Lung (tissue), 12 donors: ENCODE data around the gene LILRA2. TPM values are rescaled to one million over a fixed set of nuclear protein-coding genes. Genes with fewer than 3 reads are reported as not detected.

Experiments
- ATAC-seq: fragments of 200-7000 bp; cut with Tn5 transposase; one replicate; pipeline ENCODE4 v1.9.1; 2020; ENCODE audit warnings: moderate number of reproducible peaks; ENCODE audit not compliant: insufficient read depth, low FRiP score
- DNase-seq, 3 donors: peaks; one replicate each; pipeline ENCODE4 v3.0.0-alpha.2; 2013 to 2017
- H3K27ac ChIP-seq, 2 donors: one replicate each; pipeline ENCODE4 v1.5.1; 2013; ENCODE audit warnings: mild to moderate bottlenecking in 2 of 2, moderate library complexity in 2 of 2, control low read depth in 1 of 2, inconsistent platforms in 1 of 2, low read depth in 1 of 2, low read length in 1 of 2
- H3K27me3 ChIP-seq, 3 donors: one replicate each; pipeline ENCODE4 v1.5.1; 2013; ENCODE audit warnings: low read length in 2 of 3; ENCODE audit not compliant: control insufficient read depth in 3 of 3, insufficient read depth in 3 of 3
- H3K36me3 ChIP-seq, 4 donors: one replicate each; pipeline ENCODE4 v1.5.1; 2013; ENCODE audit warnings: low read length in 4 of 4, mild to moderate bottlenecking in 1 of 4, moderate library complexity in 1 of 4; ENCODE audit not compliant: control insufficient read depth in 4 of 4, insufficient read depth in 4 of 4
- H3K4me1 ChIP-seq, 5 donors: one replicate each; pipeline ENCODE4 v1.5.1; 2013; ENCODE audit warnings: low read length in 5 of 5, mild to moderate bottlenecking in 2 of 5, moderate library complexity in 1 of 5; ENCODE audit not compliant: control insufficient read depth in 5 of 5, insufficient read depth in 5 of 5
- H3K4me3 ChIP-seq: one replicate; pipeline ENCODE4 v1.5.1; 2013; ENCODE audit warnings: mild to moderate bottlenecking, control low read depth, moderate library complexity
- H3K9ac ChIP-seq, 2 donors: one replicate each; pipeline ENCODE4 v1.5.1; 2013; ENCODE audit warnings: low read length in 2 of 2, control low read depth in 1 of 2; ENCODE audit not compliant: insufficient read depth in 1 of 2
- H3K9me3 ChIP-seq, 4 donors: one replicate each; pipeline ENCODE4 v1.5.1; 2013; ENCODE audit warnings: low read length in 3 of 4, mild to moderate bottlenecking in 1 of 4, moderate library complexity in 1 of 4; ENCODE audit not compliant: control insufficient read depth in 4 of 4, insufficient read depth in 3 of 4
- WGBS, 2 donors: extraction: QIAGEN DNeasy Blood & Tissue Kit; methylation state at CpG; one replicate each; pipeline ENCODE4 v1.1.7; 2013; 5-methylcytosine and 5-hydroxymethylcytosine counted together
- polyA plus RNA-seq, 2 donors: library from polyadenylated mRNA; stranded (reverse); fragments of 200-250 nt; gene quantifications; one replicate each; pipeline ENCODE4 v1.2.1, GENCODE V29; 2013
- total RNA-seq, 2 donors: library from RNA; depleted of rRNA in 1 of 2; stranded (reverse); fragments of >200 nt in 1 of 2; gene quantifications; one replicate each; pipeline ENCODE4 v1.2.1, GENCODE V29; 2014 to 2021
- TF ChIP-seq, protein P1 (sequence below): IDR thresholded peaks from 2 replicates; pipeline ENCODE4 v1.5.1; 2012; ENCODE audit warnings: mild to moderate bottlenecking; ENCODE audit errors: control extremely low read depth, extremely low read depth
- donor health status: control.
- donor health status: control.
- donor health status: Bipolar disorder and iron deficiency.
- donor health status: healthy.
- donor health status: DM: yes; HTN: yes; CAD: no.

Gene LILRA2
- total and polyA plus RNA-seq, 4 donors, result 1.2 to 51.6 (median 9.0) TPM

DNA sequence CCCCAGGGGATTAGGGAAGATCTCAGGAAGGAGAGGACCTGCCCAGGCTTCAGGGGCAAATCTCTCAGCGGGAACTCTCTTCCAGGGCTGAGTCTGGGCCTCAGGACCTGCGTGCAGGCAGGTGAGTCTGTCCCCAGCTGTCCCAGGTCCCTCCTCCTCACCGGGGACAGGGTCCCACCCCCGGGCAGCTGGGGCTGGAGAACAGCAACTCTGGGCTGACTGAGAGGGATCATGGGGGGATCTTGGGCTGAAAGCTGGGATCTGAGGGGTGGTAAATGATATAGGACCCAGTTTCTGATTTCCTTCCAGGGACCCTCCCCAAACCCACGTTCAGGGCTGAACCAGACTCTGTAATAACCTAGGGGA lies 34.2 kb downstream of the LILRA2 start:
- Histone ChIP-seq H3K4me3 (no peak overlapping the region), H3K9ac (no peak overlapping the region), H3K36me3 (no peaks in the 10 kb centered on the region), H3K27me3 (no peaks in the 10 kb centered on the region), H3K9me3 (peaks cover 0 to 9% (median 3%) of the 10 kb centered on the region in 4 donors), H3K27ac (no peak overlapping the region), H3K4me1 (no peaks in the 10 kb centered on the region)
- ATAC-seq (no peak), DNase-seq (no peak)
- TF ChIP-seq, protein P1, sequence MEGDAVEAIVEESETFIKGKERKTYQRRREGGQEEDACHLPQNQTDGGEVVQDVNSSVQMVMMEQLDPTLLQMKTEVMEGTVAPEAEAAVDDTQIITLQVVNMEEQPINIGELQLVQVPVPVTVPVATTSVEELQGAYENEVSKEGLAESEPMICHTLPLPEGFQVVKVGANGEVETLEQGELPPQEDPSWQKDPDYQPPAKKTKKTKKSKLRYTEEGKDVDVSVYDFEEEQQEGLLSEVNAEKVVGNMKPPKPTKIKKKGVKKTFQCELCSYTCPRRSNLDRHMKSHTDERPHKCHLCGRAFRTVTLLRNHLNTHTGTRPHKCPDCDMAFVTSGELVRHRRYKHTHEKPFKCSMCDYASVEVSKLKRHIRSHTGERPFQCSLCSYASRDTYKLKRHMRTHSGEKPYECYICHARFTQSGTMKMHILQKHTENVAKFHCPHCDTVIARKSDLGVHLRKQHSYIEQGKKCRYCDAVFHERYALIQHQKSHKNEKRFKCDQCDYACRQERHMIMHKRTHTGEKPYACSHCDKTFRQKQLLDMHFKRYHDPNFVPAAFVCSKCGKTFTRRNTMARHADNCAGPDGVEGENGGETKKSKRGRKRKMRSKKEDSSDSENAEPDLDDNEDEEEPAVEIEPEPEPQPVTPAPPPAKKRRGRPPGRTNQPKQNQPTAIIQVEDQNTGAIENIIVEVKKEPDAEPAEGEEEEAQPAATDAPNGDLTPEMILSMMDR, result no peak
- WGBS, 2 donors, result 75 to 78% methylated on average over 5 of the region's 5 CpGs

DNA sequence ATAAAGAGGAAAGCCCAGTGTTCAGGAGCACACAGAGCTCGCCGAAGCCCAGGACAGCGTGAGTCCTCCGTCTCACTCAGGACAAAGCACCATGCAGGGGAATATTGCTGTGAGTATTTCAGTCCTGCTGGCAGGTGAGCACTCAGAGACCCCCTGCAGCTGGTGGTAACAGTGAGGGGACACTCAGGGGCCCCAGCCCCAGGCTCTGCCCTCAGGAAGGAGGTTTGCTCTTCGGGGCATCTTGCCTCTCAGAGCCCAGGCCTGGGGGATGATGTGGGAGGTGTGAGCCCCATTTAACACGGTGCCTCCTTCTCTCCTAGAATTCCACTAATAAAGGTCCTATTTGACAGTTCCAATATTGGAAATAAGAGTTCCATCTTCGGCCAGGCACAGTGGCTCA lies 34.6 kb downstream of the LILRA2 start:
- H3K9ac ChIP-seq, result no peak overlapping the region
- no peaks in the 10 kb centered on the region for H3K36me3 ChIP-seq
- no peak overlapping the region for H3K27ac ChIP-seq
- H3K4me3 ChIP-seq, result no peak overlapping the region
- TF ChIP-seq, protein P1, result no peak
- ATAC-seq, result no peak
- H3K4me1 ChIP-seq, result no peaks in the 10 kb centered on the region
- DNase-seq, result no peak
- H3K9me3 ChIP-seq, result peaks cover 0 to 10% (median 3%) of the 10 kb centered on the region in 4 donors
- WGBS, 2 donors, result 84 to 90% methylated on average over 7 of the region's 7 CpGs
- H3K27me3 ChIP-seq, result no peaks in the 10 kb centered on the region

DNA sequence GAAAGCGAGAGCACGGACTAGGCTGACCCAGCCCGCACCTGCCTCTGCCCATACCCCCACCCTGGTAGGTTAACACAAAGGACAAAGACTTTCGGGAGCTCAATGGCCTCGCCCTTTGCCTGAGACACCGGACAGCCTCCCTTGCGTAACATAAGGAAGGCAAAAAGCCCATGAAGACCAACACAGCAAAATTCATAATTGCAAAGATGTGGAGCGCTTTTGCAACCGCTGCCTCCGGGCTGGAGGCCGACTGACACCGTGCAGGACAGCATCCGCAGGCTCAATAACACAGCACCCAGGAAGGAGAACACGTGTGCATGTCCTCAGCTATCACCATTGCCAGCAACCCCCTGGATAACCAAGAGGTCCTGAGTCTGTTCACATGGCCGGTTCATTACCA lies 35.2 kb downstream of the LILRA2 start:
- Histone ChIP-seq H3K4me1 (no peaks in the 10 kb centered on the region), H3K9me3 (peaks cover 0 to 10% (median 3%) of the 10 kb centered on the region in 4 donors), H3K9ac (no peak overlapping the region), H3K36me3 (no peaks in the 10 kb centered on the region), H3K27ac (no peak overlapping the region), H3K4me3 (no peak overlapping the region), H3K27me3 (no peaks in the 10 kb centered on the region)
- WGBS, 2 donors, result 77 to 79% methylated on average over 15 of the region's 15 CpGs
- ATAC-seq (no peak), DNase-seq (no peak)
- TF ChIP-seq, protein P1, result no peak

DNA sequence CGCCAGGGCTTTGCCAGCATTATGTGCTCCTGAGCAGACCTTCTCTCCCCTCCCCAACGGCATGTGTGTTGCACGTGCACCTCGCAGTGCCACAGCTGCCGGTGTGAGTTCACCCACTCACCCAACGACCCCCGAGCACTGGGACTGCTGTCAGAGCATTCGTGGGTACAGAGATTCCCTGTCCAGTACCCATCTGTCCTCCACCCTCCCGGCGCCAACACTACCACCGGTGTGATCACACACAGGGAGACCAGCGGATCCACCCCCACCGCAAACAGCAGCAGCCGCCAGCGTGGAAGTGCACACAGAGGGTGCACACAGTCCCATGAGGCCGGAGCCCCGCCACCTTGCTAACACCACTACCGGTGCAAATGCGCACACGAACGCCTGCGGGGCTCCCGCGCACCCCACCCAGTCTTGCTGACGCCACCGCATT lies 35.8 kb downstream of the LILRA2 start:
- no peak overlapping the region for H3K4me3 ChIP-seq

More for the DNA sequence above, 35.8 kb downstream of the LILRA2 start:
- H3K36me3 ChIP-seq, result no peaks in the 10 kb centered on the region
- WGBS, 2 donors, result 89 to 90% methylated on average over 26 of the region's 26 CpGs
- TF ChIP-seq, protein P1, result no peak
- H3K27ac ChIP-seq, result no peak overlapping the region
- DNase-seq, result no peak
- H3K27me3 ChIP-seq, result no peaks in the 10 kb centered on the region
- H3K9ac ChIP-seq, result no peak overlapping the region
- H3K9me3 ChIP-seq, result peaks cover 0 to 10% (median 4%) of the 10 kb centered on the region in 4 donors
- no peaks in the 10 kb centered on the region for H3K4me1 ChIP-seq
- ATAC-seq, result no peak
